Thymus (tissue), 11 donors: ENCODE data around the gene PAOX. TPM values are rescaled to one million over a fixed set of nuclear protein-coding genes. Genes with fewer than 3 reads are reported as not detected.
"Not testable (repeated sequence)": the region's sequence is repeated elsewhere in the genome, so short reads cannot be mapped to it uniquely, and the experiment has no call there.

Source experiments
- DNase-seq, 9 donors: peaks; one replicate each; pipeline ENCODE4 v3.0.0-alpha.2; 2013; ENCODE audit warnings: low spot score in 9 of 9, low read depth in 6 of 9, missing footprints in 1 of 9
- H3K27ac ChIP-seq, 2 donors: one replicate each; pipeline ENCODE4 v1.5.1; 2013; ENCODE audit warnings: control low read depth in 1 of 2, low read depth in 1 of 2, low read length in 1 of 2, mild to moderate bottlenecking in 1 of 2, moderate library complexity in 1 of 2
- H3K27me3 ChIP-seq, 2 donors: one replicate each; pipeline ENCODE4 v1.5.1; 2013; ENCODE audit warnings: low read length in 1 of 2; ENCODE audit not compliant: control insufficient read depth in 2 of 2, insufficient read depth in 1 of 2
- H3K36me3 ChIP-seq, 2 donors: one replicate each; pipeline ENCODE4 v1.5.1; 2013; ENCODE audit warnings: low read length in 1 of 2, mild to moderate bottlenecking in 1 of 2, moderate library complexity in 1 of 2; ENCODE audit not compliant: control insufficient read depth in 2 of 2, insufficient read depth in 2 of 2
- H3K4me1 ChIP-seq, 2 donors: one replicate each; pipeline ENCODE4 v1.5.1; 2013; ENCODE audit warnings: low read length in 2 of 2; ENCODE audit not compliant: control insufficient read depth in 2 of 2, insufficient read depth in 2 of 2
- H3K4me3 ChIP-seq, 2 donors: one replicate each; pipeline ENCODE4 v1.5.1; 2013; ENCODE audit warnings: low read length in 2 of 2, control low read depth in 1 of 2, mild to moderate bottlenecking in 1 of 2
- H3K9me3 ChIP-seq, 2 donors: one replicate each; pipeline ENCODE4 v1.5.1; 2013; ENCODE audit warnings: low read length in 1 of 2, mild to moderate bottlenecking in 1 of 2; ENCODE audit not compliant: control insufficient read depth in 2 of 2, insufficient read depth in 1 of 2
- WGBS: extraction: QIAGEN DNeasy Blood & Tissue Kit; methylation state at CpG from one replicate; pipeline ENCODE4 v1.1.7; 2013; 5-methylcytosine and 5-hydroxymethylcytosine counted together
- polyA plus RNA-seq: library from polyadenylated mRNA; stranded (reverse); fragments of 200-250 nt; gene quantifications from one replicate; pipeline ENCODE4 v1.2.3, GENCODE V29; 2013
- total RNA-seq: library from RNA; stranded (reverse); fragments of 120-200 nt; gene quantifications from one replicate; pipeline ENCODE4 v1.2.4, GENCODE V29; 2013
- donor health status: healthy.

The PAOX gene
- total and polyA plus RNA-seq, 2 donors = 2.9 to 6.5 TPM

DNA sequence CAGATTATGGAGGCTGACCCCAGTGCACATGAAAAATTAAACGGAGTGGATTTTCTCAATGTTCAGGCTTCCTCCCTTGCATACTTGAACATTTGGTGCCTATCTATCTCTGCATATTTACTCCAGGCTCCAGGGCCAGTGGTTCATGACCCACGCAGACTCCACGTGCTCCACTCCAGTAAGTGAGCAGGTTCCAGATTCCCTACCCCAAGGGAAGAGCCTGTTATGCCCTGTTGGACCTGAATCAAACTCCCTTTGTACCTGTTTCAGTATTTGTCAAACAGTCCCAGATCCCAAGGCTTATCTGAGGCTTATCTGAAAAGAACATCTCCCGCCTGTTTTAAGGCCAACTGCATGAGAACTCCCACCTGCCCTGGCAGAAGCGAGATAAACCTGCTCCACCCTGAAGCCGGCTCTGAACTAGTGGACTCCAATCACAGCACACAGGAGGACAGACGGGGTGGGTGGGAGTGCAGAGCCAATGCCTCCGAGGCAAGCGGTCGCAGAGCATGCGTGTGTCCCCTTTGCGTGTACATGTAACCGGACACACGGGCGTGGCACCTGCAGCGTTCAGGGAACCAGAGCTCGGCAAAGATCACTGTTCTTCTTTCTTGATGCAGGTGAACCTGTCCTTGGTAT lies 19.0 kb upstream of the PAOX start:
- Histone ChIP-seq H3K27ac (no peak overlapping the region), H3K4me1 (peaks cover 9 to 12% of the 10 kb centered on the region in 2 donors), H3K4me3 (no peak overlapping the region), H3K36me3 (peaks cover 8 to 12% of the 10 kb centered on the region in 2 donors), H3K9me3 (no peaks in the 10 kb centered on the region), H3K27me3 (peaks cover 0 to 21% of the 10 kb centered on the region in 2 donors)
- no peak for DNase-seq
- WGBS = 94% methylated on average over 17 of the region's 17 CpGs

DNA sequence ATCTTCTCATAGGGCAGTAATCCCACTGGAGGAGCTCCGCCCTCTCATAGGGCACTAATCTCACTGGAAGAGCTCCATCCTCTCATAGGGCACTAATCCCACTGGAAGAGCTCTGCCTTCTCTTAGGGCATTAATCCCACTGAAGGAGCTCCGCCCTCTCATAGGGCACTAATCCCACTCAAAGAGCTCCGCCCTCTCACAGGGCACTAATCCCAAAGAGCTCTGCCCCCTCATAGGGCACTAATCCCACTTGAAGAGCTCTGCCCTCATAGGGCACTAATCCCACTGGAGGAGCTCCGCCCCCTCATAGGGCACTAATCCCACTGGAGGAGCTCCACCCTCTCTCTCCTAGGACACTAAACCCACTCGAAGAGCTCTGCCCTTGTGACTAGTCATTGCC lies 17.8 kb upstream of the PAOX start:
- no peak for DNase-seq
- no peak overlapping the region for H3K27ac ChIP-seq
- 96% methylated on average over 5 of the region's 5 CpGs for WGBS
- no peaks in the 10 kb centered on the region for H3K9me3 ChIP-seq
- peaks cover 0 to 13% of the 10 kb centered on the region in 2 donors for H3K27me3 ChIP-seq
- H3K36me3 ChIP-seq = peaks cover 20 to 21% of the 10 kb centered on the region in 2 donors
- H3K4me1 ChIP-seq = peaks cover 8 to 11% of the 10 kb centered on the region in 2 donors
- H3K4me3 ChIP-seq = no peak overlapping the region

DNA sequence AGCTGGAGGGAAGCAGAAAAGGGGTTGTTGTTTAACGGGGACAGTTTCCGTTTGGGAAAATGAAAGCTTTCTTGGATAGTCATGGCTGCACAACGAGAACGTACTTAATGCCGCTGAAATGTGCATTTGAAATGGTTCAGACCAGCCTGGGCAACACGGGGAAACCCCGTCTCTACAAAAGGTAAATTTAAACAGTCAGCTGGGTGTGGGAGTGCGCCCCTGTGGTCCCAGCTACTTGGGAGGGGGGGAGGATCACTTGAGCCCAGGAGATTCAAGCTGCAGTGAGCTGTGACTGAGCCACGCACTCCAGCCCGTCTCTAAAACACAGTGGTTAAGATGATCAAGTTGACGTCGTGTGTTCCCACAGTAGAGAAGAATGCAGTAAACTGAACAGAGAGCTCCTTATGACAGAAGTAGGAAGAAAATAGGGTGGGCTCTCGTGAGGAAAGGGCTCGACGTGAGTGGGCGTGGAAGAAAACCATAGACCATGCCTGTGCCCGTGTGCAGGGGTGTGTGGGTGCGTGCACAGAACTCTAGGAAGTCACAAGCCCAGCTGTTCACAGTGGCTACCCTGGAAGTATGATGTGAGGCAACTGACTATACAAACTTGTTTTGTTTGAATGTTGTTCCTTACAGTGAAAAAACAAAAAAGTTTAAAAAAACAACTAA lies 17.2 kb upstream of the PAOX start:
- H3K4me1 ChIP-seq = peaks cover 3 to 4% of the 10 kb centered on the region in 2 donors
- H3K27me3 ChIP-seq = peaks cover 0 to 6% of the 10 kb centered on the region in 2 donors
- no peaks in the 10 kb centered on the region for H3K9me3 ChIP-seq
- DNase-seq = no peak
- 87% methylated on average over 18 of the region's 18 CpGs for WGBS
- H3K27ac ChIP-seq = no peak overlapping the region
- H3K4me3 ChIP-seq = no peak overlapping the region
- H3K36me3 ChIP-seq = peaks cover 25 to 27% of the 10 kb centered on the region in 2 donors

DNA sequence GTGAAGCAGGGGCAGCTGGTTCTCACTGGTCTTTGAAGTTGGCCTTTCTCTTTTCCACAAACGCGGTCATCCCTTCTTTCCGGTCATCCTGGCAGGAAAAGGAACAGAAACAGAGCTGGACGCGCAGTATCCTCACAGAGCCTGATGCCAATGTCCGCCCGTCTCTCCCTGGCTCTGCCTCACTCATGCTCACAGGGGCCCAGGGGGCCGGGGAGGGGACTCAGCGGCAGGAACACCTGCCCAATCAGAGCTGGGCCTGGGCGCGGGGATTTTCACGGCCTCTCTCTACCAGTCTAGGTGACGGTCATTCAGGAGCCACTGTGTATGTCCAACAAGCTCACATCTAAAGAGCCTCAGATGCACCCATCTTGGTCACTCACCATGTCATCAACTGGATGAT lies 16.2 kb upstream of the PAOX start:
- Histone ChIP-seq H3K36me3 (peaks cover 26 to 28% of the 10 kb centered on the region in 2 donors), H3K9me3 (no peaks in the 10 kb centered on the region), H3K4me1 (no peaks in the 10 kb centered on the region), H3K4me3 (no peak overlapping the region), H3K27me3 (no peaks in the 10 kb centered on the region), H3K27ac (no peak overlapping the region)
- WGBS = 98% methylated on average over 13 of the region's 13 CpGs
- no peak for DNase-seq

DNA sequence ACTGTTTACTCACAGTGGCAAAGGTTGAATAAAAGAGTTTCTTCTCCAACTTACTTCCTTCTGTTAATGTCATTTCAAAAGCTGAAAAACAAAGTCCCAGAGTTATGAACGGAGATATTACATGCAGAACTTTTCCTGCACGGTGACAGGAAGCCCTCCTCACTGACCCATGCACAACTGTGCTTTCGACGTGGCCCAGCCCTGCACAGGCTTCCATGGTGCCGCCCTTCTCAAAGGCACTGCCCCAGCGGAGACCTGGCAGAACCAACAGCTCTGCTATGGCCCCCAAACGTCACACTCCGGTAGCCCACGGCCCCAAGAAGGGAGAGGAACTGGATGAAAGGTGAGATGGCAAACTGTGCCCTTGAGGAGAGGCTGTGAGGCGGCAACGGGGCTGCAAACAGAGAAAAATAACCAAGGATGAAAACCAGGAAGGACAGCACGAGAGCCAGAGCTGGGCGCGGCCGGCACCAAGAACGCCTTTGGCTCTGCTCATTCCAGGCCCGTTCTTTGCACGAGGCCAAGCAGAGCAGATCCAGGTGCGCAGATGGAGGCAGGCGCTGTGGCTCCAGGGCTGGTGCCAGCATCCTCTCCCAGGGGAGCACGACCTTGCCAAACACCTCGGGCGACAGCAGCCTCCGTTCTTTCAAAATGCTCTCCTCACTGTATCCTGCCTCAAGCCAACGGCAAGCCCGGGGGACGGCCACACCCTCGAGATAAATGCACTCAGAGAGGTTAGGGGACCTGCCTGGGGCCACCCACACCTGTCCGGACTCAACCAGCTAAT lies 14.2 kb upstream of the PAOX start:
- H3K4me1 ChIP-seq = no peaks in the 10 kb centered on the region
- 96% methylated on average over 29 of the region's 29 CpGs for WGBS
- H3K36me3 ChIP-seq = peaks cover 43 to 45% of the 10 kb centered on the region in 2 donors
- H3K9me3 ChIP-seq = no peaks in the 10 kb centered on the region
- no peak overlapping the region for H3K4me3 ChIP-seq
- no peaks in the 10 kb centered on the region for H3K27me3 ChIP-seq
- no peak overlapping the region for H3K27ac ChIP-seq
- DNase-seq = no peak

DNA sequence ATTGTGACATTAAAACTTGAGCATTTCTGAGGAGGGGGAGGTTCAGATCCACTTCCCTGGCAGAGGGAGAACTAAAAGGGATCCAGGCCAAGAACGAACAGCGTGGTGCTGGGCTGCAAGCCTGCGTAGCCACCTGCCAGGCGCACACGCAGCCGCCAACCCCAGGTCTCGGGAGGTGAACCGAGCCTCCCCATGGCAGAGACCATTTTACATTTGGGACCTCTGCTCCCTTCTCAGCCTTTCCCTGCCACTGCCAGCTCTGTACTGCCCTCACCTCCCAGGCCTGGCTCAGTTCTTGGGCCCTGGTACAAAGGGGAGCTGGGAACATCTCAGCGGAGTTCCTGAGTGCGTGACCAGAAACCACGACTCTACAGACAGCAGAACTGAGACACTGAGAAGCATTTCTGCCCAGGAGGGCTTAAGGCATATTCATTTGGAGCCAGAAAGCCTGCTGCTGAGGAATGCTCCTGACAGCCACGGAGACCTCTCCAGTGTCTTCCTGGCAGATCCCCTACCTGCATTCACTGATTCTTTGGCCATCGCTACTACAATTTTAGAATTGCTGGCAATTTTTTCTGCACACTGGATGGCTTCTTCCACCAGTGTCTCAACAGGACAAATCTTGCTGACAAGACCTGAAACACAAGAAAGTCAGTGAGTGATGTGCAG lies 13.5 kb upstream of the PAOX start:
- no peak for DNase-seq
- WGBS = 91% methylated on average over 13 of the region's 13 CpGs
- H3K36me3 ChIP-seq = peaks cover 46 to 50% of the 10 kb centered on the region in 2 donors
- H3K9me3 ChIP-seq = no peaks in the 10 kb centered on the region
- H3K4me1 ChIP-seq = no peaks in the 10 kb centered on the region
- H3K27ac ChIP-seq = no peak overlapping the region
- no peak overlapping the region for H3K4me3 ChIP-seq
- no peaks in the 10 kb centered on the region for H3K27me3 ChIP-seq

DNA sequence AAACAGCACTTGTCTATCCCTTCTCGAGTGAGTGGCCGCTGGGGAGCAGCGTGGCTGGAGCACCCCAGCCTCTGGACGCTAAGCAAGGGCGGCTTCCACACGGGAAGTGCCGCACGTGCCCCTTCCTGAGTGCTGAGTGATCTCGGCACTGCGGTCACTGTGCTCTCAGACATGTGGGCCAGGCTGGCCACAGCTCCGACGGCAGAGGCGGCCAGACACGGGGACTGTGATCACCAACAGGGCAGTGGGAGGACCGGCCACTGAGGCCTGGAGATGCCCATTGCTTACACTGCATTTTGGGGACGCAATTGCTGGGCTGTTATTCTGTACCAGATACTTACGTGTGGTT lies 13.0 kb upstream of the PAOX start:
- no peaks in the 10 kb centered on the region for H3K4me1 ChIP-seq
- no peak overlapping the region for H3K4me3 ChIP-seq
- no peaks in the 10 kb centered on the region for H3K27me3 ChIP-seq
- H3K27ac ChIP-seq = no peak overlapping the region
- 89% methylated on average over 17 of the region's 17 CpGs for WGBS
- H3K36me3 ChIP-seq = peaks cover 46 to 50% of the 10 kb centered on the region in 2 donors
- DNase-seq = no peak
- no peaks in the 10 kb centered on the region for H3K9me3 ChIP-seq

DNA sequence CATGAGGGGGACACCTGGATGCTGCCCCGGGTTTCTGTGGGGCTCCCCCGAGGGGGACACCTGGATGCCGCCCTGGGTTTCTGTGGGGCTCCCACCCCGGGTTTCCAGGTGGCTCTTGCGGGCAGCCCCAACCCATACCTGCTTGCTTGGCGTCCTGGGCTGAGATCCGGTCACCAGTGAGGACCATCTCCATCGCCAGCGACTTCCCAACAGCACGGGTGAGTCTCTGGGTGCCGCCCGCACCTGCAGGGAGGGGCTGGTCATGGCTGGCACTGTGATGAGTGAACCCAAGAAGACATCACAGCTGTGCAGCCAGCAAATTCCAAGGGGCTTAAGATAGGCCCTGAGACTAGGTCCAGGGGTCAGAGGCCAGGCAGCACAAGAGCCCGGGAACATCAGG lies 12.3 kb upstream of the PAOX start:
- Histone ChIP-seq H3K27ac (no peak overlapping the region), H3K4me3 (no peak overlapping the region), H3K4me1 (no peaks in the 10 kb centered on the region), H3K27me3 (no peaks in the 10 kb centered on the region), H3K36me3 (peaks cover 46 to 50% of the 10 kb centered on the region in 2 donors), H3K9me3 (no peaks in the 10 kb centered on the region)
- no peak for DNase-seq
- WGBS = 97% methylated on average over 13 of the region's 13 CpGs

DNA sequence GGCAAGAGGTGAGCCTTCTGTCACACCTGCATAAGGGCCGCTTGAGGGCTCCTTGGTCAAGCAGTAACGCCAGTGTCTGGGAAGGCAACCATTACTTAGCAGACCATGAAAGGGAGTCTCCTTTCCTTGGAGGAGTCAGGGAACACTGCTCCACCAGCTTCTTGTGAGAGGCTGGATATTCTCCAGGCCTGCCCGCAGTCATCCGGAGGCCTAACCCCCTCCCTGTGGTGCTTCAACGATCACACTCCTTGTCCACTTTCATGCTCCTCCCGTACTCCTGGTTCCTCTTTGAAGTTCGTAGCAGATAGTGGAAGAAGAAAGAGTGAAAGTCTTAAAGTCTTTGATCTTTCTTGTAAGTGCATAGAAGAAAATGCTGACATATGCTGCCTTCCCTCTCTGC lies 11.6 kb upstream of the PAOX start:
- not testable (repeated sequence) for H3K9me3 ChIP-seq, H3K27me3 ChIP-seq, DNase-seq, H3K4me3 ChIP-seq, H3K4me1 ChIP-seq, H3K27ac ChIP-seq
- 100% methylated on average over 5 of the region's 7 CpGs for WGBS
- peaks cover 44 to 48% of the 10 kb centered on the region in 2 donors for H3K36me3 ChIP-seq
